HFF-Myc (cell line): Measurements from ENCODE around the gene TRPC4AP.

ENCODE experiments used
- DNase-seq: peaks from one replicate; pipeline ENCODE4 v3.0.0-alpha.2; 2011; ENCODE audit warnings: low read depth; ENCODE audit errors: extremely low read depth
- H3K4me3 ChIP-seq: replicated peaks from 2 replicates; pipeline ENCODE4 v1.5.1; 2011; ENCODE audit warnings: low read depth, mild to moderate bottlenecking, control low read depth, low read length
- TF ChIP-seq, protein P1 (sequence below): IDR thresholded peaks from 2 replicates; pipeline ENCODE4 v1.5.1; 2012; ENCODE audit warnings: mild to moderate bottlenecking, low read depth, low read length, control low read depth; ENCODE audit errors: missing control alignments

Gene TRPC4AP

GRCh38 chr20:34993941-34994508 is 98.6 kb downstream of the TRPC4AP start:
- DNase-seq, result no peak
- no peak overlapping the region for H3K4me3 ChIP-seq
- TF ChIP-seq, protein P1, sequence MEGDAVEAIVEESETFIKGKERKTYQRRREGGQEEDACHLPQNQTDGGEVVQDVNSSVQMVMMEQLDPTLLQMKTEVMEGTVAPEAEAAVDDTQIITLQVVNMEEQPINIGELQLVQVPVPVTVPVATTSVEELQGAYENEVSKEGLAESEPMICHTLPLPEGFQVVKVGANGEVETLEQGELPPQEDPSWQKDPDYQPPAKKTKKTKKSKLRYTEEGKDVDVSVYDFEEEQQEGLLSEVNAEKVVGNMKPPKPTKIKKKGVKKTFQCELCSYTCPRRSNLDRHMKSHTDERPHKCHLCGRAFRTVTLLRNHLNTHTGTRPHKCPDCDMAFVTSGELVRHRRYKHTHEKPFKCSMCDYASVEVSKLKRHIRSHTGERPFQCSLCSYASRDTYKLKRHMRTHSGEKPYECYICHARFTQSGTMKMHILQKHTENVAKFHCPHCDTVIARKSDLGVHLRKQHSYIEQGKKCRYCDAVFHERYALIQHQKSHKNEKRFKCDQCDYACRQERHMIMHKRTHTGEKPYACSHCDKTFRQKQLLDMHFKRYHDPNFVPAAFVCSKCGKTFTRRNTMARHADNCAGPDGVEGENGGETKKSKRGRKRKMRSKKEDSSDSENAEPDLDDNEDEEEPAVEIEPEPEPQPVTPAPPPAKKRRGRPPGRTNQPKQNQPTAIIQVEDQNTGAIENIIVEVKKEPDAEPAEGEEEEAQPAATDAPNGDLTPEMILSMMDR, result no peak

- TF ChIP-seq, protein P1, result no peak
- no peak for DNase-seq
- H3K4me3 ChIP-seq, result no peak overlapping the region
Observed at GRCh38 chr20:34992751-34993417, 99.7 kb downstream of the TRPC4AP start.

DNA sequence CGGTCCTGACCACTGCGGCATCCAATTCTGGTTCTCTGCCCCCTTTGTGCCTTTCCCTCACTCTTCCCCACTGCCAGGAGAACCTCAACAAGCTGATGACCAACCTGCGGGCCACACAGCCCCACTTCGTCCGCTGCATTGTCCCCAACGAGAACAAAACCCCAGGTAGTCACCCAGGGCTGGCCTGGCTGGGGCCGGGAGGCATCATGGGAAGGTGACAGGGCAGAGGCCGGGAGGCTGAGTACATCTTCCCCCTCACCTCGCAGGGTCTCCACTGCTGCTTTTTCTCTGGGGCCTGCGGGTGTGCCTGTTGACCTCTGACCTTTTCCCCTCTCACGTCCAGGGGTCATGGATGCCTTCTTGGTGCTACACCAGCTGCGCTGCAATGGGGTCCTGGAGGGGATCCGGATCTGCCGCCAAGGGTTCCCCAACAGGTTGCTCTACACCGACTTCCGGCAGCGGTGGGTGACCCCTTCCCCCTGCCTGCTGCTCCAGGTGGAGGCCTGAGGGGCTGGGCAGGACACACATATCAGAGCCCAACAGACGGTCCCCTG is 101.9 kb downstream of the TRPC4AP start:
- no peak overlapping the region for H3K4me3 ChIP-seq
- DNase-seq, result no peak
- TF ChIP-seq, protein P1, result no peak

GRCh38 chr20:34990231-34990630 is 102.4 kb downstream of the TRPC4AP start:
- TF ChIP-seq, protein P1, result no peak
- no peak for DNase-seq

DNA sequence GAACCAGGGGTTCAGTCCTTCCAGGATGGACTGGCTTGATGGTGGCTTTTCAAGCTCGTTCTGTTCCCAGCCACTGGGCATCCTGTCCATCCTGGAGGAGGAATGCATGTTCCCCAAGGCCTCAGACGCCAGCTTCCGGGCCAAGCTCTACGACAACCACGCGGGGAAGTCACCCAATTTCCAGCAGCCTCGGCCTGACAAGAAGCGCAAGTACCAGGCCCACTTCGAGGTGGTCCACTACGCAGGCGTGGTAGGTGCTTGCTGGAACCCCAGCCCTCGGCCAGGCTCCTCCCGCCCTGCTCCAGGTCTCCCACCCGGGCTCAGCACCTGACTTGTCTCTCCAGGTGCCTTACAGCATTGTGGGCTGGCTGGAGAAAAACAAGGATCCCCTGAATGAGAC is 102.9 kb downstream of the TRPC4AP start:
- TF ChIP-seq, protein P1, result no peak
- DNase-seq, result no peak

More at GRCh38 chr20:34990231-34990630, 102.4 kb downstream of the TRPC4AP start:
- no peak overlapping the region for H3K4me3 ChIP-seq

GRCh38 chr20:34989118-34989517 is 103.5 kb downstream of the TRPC4AP start:
- TF ChIP-seq, protein P1, result no peak
- no peak overlapping the region for H3K4me3 ChIP-seq
- no peak for DNase-seq

More for the DNA sequence above, 102.9 kb downstream of the TRPC4AP start:
- no peak overlapping the region for H3K4me3 ChIP-seq

DNA sequence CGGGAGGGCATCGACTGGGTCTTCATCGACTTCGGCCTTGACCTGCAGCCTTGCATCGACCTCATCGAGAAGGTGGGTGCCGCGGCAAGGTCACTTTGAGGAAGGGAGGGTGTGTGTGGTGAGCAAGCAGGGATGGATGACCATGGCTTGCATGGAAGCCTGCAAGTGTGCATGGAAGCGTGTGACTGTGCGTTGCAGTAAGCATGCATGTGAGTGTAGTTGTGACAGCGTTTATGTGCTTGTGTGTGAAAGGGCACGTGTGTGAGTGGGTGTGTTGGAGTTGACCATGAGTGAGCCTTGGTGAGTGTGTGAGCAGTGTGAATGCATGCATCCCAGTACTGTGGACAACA is 104.4 kb downstream of the TRPC4AP start:
- no peak overlapping the region for H3K4me3 ChIP-seq
- TF ChIP-seq, protein P1, result no peak
- DNase-seq, result no peak
